Measurements from ENCODE around the gene TUBGCP6.

- no peak for TF ChIP-seq CTCF (IDR thresholded peaks at IDR 0.05)
- no peak for TF ChIP-seq POLR2A (IDR thresholded peaks at IDR 0.05)
These were observed 24.0 kb downstream of the TUBGCP6 start for GRCh38 chr22:50220603-50221409.

Data from transverse colon (tissue), 3 donors.